HG03103 (cell line): Measurements from ENCODE around the gene LILRA2.
A peak's percentile ranks its signal among the peaks of the same experiment; 100 is the strongest.
"Not testable (repeated sequence)": the region's sequence is repeated elsewhere in the genome, so short reads cannot be mapped to it uniquely, and the experiment has no call there.

Experiments
- ATAC-seq: cut with Tn5 transposase; IDR thresholded peaks from one replicate; pipeline ENCODE4 v1.9.1; 2021; ENCODE audit warnings: low read depth; ENCODE audit not compliant: unreplicated experiment

Gene LILRA2

DNA sequence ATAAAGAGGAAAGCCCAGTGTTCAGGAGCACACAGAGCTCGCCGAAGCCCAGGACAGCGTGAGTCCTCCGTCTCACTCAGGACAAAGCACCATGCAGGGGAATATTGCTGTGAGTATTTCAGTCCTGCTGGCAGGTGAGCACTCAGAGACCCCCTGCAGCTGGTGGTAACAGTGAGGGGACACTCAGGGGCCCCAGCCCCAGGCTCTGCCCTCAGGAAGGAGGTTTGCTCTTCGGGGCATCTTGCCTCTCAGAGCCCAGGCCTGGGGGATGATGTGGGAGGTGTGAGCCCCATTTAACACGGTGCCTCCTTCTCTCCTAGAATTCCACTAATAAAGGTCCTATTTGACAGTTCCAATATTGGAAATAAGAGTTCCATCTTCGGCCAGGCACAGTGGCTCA, 34.6 kb downstream of the LILRA2 start:
- no peak for ATAC-seq

DNA sequence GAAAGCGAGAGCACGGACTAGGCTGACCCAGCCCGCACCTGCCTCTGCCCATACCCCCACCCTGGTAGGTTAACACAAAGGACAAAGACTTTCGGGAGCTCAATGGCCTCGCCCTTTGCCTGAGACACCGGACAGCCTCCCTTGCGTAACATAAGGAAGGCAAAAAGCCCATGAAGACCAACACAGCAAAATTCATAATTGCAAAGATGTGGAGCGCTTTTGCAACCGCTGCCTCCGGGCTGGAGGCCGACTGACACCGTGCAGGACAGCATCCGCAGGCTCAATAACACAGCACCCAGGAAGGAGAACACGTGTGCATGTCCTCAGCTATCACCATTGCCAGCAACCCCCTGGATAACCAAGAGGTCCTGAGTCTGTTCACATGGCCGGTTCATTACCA, 35.2 kb downstream of the LILRA2 start:
- no peak for ATAC-seq

DNA sequence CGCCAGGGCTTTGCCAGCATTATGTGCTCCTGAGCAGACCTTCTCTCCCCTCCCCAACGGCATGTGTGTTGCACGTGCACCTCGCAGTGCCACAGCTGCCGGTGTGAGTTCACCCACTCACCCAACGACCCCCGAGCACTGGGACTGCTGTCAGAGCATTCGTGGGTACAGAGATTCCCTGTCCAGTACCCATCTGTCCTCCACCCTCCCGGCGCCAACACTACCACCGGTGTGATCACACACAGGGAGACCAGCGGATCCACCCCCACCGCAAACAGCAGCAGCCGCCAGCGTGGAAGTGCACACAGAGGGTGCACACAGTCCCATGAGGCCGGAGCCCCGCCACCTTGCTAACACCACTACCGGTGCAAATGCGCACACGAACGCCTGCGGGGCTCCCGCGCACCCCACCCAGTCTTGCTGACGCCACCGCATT, 35.8 kb downstream of the LILRA2 start:
- no peak for ATAC-seq

DNA sequence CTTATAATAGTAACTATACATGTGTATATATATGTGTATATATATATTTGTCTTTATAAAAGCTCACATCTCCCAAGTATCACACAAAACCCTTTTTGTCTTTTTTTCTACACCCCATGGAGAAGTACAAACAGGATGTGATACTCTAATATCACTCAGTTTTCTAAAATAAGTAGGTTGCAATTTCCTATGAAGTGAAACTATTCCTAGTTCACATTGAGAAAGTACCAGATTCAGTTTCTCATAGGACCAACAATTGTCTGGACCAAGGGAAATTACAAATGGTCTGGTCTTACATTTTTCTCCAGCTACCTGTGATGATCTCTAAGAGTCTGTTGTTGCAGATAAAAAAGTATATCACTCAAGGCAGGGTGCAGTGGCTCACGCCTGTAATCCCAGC, 38.8 kb downstream of the LILRA2 start:
- ATAC-seq, result no peak

- no peak for ATAC-seq
Observed at GRCh38 chr19:54614726-54615125, 41.1 kb downstream of the LILRA2 start.

DNA sequence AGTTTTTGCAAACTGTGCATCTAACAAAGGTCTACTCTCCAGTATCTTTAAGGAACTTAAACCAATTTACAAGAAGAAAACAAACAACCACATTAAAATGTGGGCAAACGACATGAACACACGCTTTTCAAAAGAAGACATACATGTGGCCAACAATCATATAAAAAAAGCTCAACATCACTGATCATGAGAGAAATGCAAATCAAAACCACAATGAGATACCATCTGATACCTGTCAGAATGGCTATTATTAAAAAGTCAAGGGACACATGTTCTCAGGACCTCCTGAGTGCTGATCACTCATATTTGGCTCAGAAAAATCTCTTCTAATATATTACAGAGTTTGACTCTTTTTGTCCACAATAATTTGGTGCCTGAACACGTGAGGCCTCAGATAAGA, 42.5 kb downstream of the LILRA2 start:
- no peak for ATAC-seq

- ATAC-seq, result peak; percentile 71
Observed at GRCh38 chr19:54616821-54617560, 43.4 kb downstream of the LILRA2 start.

DNA sequence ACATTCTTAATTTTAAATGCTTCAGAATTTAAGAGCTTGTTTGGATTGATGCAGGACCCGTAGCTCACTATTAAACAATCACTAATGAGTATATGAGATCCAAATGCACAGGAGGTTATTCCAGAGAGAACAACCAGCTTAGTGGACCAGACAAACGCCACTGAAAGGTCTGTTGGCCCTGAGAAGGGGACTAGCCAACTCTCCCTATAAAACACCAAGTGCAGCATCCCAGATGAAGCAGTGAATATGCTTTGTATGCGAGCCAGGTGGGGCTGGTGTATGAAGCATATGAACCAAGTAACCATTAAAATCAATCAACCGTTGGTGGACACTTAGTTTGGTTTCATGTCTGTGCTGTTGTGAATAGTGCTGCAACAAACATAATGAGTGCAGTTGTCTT, 46.9 kb downstream of the LILRA2 start:
- no peak for ATAC-seq

- no peak for ATAC-seq
Observed at GRCh38 chr19:54622431-54622830, 48.8 kb downstream of the LILRA2 start.

GRCh38 chr19:54624234-54624633, 50.6 kb downstream of the LILRA2 start:
- not testable (repeated sequence) for ATAC-seq

DNA sequence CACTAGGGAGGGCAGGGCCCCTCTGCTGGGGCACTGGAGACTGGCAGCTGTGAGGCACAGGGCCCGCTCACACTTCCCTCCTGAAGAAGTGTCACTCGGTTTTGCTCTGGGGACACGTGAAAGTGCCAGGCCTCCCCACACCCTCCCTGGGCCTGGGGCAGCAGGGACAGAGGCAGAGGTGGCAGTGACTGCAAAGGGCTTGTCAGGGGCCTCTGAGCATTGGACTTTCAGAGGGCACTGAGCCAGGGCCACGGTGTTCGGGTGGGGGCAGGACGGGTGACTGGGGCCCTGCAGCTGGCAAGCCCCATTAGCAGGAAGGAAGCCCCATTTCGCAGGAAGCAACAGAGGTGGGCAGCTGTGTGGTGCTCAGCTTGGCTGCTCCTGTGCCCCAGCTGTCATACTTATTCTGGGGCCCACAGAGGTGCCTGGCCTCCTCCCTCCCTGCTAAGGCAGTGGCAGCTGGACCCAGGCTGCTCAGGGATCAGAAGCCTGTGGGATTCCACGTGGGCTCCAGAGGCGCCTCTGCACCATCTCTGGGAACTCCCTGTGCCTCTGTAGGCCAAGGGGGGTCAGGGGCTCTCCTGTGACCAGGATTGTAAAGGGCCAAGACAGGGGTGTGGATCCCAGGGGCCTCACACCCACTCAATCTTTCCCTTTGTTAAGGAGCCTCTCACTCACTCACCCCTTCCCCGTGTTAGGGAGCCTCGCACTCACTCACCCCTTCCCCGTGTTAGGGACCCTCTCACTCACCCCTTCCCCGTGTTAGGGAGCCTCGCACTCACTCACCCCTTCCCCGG, 51.5 kb downstream of the LILRA2 start:
- ATAC-seq, result not testable (repeated sequence)

- no peak for ATAC-seq
Observed at GRCh38 chr19:54626757-54627156, 53.2 kb downstream of the LILRA2 start.

DNA sequence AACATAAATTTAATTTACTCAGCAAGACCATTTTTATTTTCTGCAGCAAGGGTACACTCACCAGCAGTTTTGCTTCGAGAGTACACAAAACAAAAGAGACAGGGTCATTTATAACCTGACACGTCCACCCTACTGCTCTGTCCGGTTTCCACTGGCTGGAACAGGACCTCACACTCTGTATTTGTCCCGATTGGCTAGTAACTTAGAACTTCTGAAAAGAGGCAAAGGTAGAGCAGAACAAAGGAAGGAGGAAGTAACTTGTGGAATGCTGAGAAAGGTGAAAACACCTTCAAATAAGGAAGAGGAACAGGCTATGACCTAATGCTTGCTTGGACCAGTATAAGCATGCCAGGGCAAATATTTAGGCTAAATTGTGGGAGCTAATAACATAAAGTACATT, 54.3 kb downstream of the LILRA2 start:
- ATAC-seq, result not testable (repeated sequence)

- ATAC-seq, result not testable (repeated sequence)
Observed at GRCh38 chr19:54630262-54630661, 56.7 kb downstream of the LILRA2 start, which contains the start of gene LILRB1. Gene LILRB1 (plus strand): TSS chr19:54630484. CDS start chr19:54631074, 590 bp downstream.

DNA sequence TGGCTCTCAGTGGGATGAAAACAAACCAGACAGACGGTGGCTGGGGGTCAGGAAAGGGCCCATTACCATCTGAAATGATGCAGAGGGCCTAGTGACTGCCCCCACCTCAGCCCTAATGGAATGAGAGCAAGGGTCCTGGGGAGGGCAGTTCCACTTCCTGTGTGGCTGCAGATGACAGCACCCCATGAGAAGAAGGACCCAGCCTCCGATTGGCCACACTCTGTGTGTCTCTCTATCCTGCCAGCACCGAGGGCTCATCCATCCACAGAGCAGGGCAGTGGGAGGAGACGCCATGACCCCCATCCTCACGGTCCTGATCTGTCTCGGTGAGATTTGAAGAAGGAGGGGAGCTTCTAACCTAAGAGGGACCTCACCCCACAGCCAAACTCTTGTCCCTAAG, 57.2 kb downstream of the LILRA2 start:
- ATAC-seq, result no peak

DNA sequence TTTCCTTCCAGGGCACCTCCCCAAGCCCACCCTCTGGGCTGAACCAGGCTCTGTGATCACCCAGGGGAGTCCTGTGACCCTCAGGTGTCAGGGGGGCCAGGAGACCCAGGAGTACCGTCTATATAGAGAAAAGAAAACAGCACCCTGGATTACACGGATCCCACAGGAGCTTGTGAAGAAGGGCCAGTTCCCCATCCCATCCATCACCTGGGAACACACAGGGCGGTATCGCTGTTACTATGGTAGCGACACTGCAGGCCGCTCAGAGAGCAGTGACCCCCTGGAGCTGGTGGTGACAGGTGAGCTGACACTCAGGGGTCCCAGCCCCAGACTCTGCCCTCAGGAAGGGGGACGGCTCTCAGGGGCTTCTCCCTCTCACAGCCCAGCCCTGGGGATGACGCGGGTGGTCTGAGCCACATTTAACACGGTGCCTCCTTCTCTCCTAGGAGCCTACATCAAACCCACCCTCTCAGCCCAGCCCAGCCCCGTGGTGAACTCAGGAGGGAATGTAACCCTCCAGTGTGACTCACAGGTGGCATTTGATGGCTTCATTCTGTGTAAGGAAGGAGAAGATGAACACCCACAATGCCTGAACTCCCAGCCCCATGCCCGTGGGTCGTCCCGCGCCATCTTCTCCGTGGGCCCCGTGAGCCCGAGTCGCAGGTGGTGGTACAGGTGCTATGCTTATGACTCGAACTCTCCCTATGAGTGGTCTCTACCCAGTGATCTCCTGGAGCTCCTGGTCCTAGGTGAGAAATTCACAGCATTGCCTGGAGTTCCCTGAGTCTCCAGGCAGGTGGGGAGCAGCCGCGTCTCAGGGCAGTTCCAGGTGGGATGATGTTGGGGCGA, 58.1 kb downstream of the LILRA2 start:
- not testable (repeated sequence) for ATAC-seq

- ATAC-seq, result not testable (repeated sequence)
Observed at GRCh38 chr19:54632517-54632916, 58.9 kb downstream of the LILRA2 start.

DNA sequence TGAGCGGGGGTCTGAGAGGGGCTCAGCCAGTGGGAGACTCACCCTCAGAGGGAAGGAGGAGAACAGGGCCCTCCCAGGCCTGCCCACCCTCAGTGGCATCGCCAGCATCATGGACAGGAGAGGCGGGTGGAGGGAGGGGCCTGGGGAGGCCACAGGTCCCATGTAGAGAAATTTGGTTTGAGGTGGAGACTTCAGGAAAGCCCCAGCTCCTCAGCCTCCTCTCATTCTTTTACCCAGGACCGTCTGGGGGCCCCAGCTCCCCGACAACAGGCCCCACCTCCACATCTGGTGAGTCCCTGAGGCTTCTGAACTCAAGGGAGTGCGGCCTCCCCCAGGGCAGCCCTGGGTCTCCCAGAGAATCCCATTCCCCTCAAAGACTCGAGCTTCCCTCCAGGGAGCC, 59.8 kb downstream of the LILRA2 start:
- ATAC-seq, result no peak

GRCh38 chr19:54636081-54636480, 62.5 kb downstream of the LILRA2 start:
- ATAC-seq, result not testable (repeated sequence)

GRCh38 chr19:54638683-54639082, 65.1 kb downstream of the LILRA2 start:
- ATAC-seq, result no peak
